ENCODE results near the gene HNRNPL.
"Not testable (repeated sequence)": the region's sequence is repeated elsewhere in the genome, so short reads cannot be mapped to it uniquely, and the experiment has no call there.

The HNRNPL gene

DNA sequence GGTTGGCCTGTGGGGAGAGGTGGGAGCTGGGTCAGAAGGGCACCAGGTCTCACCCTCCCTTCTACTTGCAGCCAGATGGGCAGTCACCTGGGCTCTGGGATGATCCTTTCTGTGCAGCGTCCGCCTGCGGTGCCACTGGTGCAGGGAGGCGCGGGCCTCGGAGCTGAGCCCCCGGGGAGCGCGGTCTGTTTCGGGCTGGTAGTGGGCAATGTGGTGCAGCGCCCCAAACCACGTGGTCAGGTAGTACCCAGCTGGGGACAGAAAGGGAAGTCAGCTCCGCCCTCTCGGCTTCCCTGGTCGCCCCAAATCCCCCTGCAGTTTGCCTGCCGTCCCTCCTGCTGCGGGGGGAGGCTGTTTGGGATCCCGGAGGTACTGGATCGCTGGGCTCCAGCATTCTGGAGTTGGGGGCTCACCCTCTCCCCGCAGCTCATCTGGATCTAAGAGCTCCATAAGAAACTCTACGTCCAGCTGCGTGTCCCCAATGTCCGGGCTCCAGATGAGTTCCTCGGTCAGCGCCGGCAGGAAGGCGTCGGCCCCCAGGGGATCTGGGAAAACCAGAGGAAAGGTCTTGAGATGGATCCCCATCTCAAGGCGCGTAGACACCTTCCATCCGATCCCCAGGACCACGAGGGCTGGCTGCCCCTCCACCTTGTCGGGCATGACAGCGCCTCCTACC lies 19.5 kb upstream of the HNRNPL start:
- DNase-seq, result no peak

GRCh38 chr19:38868551-38868950 lies 18.8 kb upstream of the HNRNPL start:
- no peak for DNase-seq

- no peak for DNase-seq
Measured at GRCh38 chr19:38867171-38867780, 17.5 kb upstream of the HNRNPL start.

- peak; percentile 50 for DNase-seq
Measured at GRCh38 chr19:38862321-38863059, 12.7 kb upstream of the HNRNPL start.

- no peak for DNase-seq
Measured at GRCh38 chr19:38861368-38861767, 11.6 kb upstream of the HNRNPL start.

DNA sequence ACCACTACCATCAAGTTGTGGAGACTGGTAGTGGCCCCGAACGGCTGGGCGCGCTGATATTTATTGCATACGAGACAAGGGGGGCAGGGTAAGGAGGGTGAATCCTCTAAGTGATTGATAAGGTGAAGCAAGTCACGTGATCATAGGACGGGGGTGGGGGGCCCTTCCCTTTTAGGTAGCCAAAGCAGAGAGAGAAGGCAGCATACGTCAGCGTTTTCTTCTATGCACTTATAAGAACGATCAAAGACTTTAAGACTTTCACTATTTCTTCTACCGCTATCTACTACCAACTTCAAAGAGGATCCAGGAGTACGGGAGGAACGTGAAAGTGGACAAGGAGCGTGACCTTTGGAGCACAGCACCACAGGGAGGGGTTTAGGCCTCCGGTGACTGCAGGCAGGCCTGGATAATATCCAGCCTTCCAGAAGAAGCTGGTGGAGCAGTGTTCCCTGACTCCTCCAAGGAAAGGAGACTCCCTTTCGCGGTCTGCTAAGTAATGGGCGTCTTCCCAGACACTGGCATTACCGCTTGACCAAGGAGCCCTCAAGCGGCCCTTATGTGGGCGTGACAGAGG lies 9.9 kb upstream of the HNRNPL start:
- not testable (repeated sequence) for DNase-seq

DNA sequence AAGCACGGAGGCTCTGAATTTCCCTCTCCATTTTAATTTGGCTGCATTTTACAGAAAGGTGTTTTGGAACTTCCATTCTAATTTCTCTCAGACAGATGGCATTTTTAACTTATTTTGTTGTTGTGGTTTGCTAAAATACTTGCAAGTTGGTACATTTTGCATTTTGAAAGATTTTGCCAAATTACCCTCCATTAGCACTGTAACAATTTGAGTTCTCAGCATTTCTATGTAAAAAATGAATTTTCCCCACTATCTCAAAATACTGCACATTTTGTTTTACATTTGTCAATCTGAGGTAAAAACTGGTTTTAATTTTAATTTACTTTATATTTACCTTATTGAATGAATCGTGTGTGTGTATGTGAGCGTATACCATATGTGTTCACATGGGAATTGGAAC lies 7.0 kb upstream of the HNRNPL start:
- no peak for DNase-seq

DNA sequence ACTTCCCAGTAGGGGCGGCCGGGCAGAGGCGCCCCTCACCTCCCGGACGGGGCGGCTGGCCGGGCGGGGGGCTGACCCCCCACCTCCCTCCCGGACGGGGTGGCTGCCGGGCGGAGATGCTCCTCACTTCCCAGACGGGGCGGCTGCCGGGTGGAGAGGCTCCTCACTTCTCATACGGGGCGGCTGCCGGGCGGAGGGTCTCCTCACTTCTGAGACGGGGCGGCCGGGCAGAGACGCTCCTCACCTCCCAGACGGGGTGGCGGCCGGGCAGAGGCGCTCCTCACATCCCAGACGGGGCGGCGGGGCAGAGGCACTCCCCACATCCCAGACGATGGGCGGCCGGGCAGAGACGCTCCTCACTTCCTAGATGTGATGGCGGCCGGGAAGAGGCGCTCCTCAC lies 6.0 kb upstream of the HNRNPL start:
- not testable (repeated sequence) for DNase-seq

GRCh38 chr19:38854961-38855360 lies 5.2 kb upstream of the HNRNPL start:
- DNase-seq, result not testable (repeated sequence)

GRCh38 chr19:38853214-38853613 lies 3.4 kb upstream of the HNRNPL start:
- DNase-seq, result no peak

DNA sequence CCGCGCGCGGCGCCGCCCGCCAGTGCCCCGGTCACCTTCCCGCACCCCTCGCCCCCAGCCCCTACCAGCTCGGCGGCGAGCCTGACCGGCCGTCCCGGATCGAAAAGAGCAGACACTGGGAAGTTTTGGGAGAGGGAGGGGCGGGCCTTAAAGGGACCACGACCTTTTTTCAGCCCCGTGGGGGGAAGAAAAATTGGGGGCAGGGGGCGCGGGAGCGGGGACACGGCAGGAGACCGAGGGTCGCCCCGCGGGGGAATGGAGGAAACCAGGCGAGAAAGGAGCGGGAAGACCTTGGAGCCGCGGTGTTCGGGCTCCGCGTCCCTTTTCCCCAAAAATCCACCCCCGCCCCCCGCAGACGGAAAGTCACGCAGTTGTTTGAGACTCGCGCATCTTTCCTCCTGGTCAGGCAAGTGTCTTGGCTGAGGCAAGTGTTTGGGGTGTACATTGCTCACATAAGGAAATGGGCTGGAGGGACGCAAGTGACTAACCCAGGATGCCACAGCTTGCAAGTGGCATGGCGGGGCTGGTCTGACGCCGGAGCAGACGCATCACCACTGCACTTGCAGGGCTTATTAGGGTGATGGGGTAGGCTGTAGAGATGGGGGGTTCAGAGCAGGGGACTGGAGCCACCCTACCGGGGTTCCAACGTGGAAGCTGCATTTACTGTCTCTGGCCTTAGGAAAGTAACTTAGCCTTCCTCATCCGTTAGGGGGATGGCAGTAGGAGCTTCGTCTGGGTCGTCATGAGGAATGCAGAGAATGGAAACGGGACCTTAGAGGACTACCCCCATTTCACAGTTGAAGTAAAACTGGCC lies 2.7 kb upstream of the HNRNPL start:
- peak; percentile 74 for DNase-seq

GRCh38 chr19:38851622-38852230 lies 1.9 kb upstream of the HNRNPL start:
- DNase-seq, result peak; percentile 97

DNA sequence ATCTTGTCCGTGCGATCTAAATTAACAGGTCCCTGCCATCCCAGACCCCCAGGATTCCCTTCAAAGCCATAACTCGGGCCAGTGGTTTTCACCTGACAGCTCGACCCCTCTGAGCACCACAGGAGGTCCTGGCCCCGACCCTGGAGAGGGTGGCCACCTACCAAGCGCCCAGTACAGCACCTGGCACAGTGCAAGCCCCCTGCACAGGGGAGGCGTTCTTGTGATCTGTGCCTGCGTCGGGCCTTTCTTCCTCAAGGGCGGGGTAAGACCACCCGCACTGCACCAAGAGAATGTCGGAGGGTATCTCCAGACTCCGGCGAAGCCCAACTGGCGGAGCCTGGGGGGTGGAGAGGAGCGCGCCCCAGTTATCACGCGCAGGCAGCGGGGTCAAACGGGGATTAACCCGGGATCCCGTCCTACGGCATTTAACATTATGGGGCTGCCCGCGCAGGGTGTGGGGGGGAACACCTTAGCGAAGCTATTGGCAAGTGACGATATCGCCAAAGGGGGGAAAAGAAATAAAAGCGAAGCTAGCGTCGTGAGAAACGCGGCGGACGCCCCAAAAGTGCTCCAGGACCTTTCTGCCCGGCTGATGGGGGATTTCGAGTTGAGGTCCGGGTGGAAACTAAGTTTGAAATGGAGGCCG lies 1.3 kb upstream of the HNRNPL start:
- DNase-seq, result peak; percentile 77

DNA sequence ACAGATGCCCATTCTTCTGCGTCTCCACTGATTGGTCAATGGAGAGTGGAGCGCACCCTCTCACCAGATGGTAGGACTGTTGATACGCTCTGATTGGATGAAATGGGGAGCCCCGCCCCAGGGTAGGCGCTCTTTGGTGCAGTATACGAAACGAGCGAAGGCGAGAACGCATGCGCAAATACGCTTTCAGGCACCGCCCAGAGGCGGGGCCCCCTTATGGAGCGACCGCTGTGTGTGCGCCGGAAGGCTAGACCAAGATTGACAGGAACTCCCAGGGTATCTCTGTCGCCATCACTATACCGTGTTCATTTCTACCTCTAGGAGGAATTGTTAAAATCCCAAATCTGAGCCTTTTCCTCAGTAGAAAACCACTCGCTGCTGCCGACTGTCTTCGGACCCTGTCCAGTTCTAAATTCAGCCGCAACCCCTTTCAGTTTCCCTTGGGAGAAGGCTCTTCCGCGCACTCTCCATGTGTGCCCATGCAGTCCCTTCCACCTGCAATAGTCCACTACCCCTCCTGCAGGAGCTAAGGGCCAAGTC lies 720 bp upstream of the HNRNPL start:
- DNase-seq, result no peak

DNA sequence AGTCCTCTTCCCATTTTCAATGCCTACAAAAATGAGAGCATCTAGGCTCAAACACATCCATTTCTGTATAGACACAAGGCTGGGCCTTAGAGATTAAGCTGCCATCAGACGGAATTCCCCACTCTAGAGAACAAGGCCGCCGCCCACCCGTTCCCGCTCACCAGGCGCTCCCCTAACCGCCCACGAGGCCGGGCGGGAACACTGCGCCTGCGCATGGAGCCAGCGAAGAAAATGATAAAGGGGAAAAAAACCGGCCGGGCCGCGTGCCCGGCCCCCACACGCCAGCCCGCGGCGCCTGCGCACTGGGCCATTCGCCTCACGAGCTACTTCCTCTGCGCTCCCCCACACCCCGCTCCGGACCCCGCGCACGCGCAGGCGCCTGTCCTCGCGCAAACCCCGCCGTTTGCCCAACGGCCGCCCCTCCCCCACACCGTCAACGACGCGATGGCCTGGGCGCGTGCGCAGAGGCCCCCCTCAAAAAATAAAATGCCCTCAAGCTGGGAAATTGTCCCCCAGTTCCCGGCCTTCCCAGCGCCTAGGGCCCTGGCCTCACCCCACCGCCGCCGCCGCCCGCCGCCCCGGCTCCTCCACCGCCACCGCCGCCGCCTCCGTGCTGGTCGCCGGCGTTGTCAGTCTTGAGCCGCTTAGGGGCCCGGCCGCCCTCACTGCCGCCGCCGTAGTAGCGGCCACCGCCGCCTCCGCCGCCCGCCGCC lies 483 bp downstream of the HNRNPL start:
- DNase-seq, result peak; percentile 98

- DNase-seq, result no peak
Measured at GRCh38 chr19:38848299-38849146, 1.3 kb downstream of the HNRNPL start.

GRCh38 chr19:38846097-38846496 lies 3.7 kb downstream of the HNRNPL start:
- no peak for DNase-seq

GRCh38 chr19:38845374-38846024 lies 4.3 kb downstream of the HNRNPL start:
- DNase-seq, result no peak

DNA sequence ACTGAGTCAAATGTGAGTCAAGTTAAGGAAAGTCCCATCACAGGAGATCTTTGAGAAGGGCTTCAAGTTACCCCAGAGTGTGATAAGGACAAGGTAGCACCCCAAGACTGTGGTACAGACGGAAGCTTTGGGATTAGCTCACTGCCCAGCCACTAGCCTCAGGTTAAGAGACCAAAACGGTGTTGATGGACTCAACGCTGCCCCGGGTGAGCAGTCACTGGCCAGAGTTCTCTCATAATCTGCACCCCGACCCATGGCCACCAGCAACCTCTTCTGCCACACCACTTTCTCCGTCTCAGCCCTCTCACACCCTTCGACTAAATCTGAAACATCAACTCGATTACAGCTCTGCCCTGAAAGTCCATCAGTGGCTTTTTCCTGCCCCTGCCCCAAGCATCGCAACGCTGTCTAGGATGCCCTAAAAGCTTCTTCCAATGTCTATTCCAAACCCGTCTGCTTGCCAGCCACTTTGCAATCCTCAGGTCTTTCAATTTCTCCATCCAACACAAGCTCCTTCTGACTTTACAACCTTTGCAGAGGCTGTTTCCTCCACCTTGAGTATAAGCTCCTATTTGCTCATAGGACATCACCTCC lies 5.6 kb downstream of the HNRNPL start:
- no peak for DNase-seq

Data from eye (tissue), 1 donor.